Mesodermal cell (in vitro differentiated cells): ENCODE measurements around the gene PLD3.

Experiments
- H3K27ac ChIP-seq: 2 replicates; pipeline ENCODE4 v1.7.0; 2013; ENCODE audit warnings: mild to moderate bottlenecking, low read depth, low read length, moderate library complexity; ENCODE audit not compliant: severe bottlenecking
- H3K36me3 ChIP-seq: 2 replicates; pipeline ENCODE4 v1.7.1; 2013; ENCODE audit warnings: mild to moderate bottlenecking, low read length, moderate library complexity; ENCODE audit not compliant: control insufficient read depth, insufficient read depth
- H3K4me1 ChIP-seq: one replicate; pipeline ENCODE4 v1.7.1; 2013; ENCODE audit warnings: mild to moderate bottlenecking, low read length; ENCODE audit not compliant: insufficient read depth, control insufficient read depth, poor library complexity, severe bottlenecking
- H3K4me3 ChIP-seq: 2 replicates; pipeline ENCODE4 v1.7.0; 2013; ENCODE audit warnings: low read length, control low read depth, mild to moderate bottlenecking; ENCODE audit not compliant: insufficient read depth, poor library complexity, severe bottlenecking; ENCODE audit errors: extremely low read depth
- H3K9me3 ChIP-seq: 2 replicates; pipeline ENCODE4 v1.7.1; 2013; ENCODE audit warnings: mild to moderate bottlenecking, low read length, moderate library complexity; ENCODE audit not compliant: control insufficient read depth
- WGBS, 2 experiments: methylation state at CpG; one replicate each; pipeline ENCODE4 v1.1.5; 2013; ENCODE audit warnings: missing lambda C conversion rate in 2 of 2; ENCODE audit not compliant: insufficient coverage in 2 of 2; 5-methylcytosine and 5-hydroxymethylcytosine counted together

Gene PLD3

GRCh38 chr19:40315812-40316470, 32.6 kb upstream of the PLD3 start:
- H3K4me3 ChIP-seq = no peak overlapping the region
- H3K27ac ChIP-seq = no peak overlapping the region
- no peaks in the 10 kb centered on the region for H3K9me3 ChIP-seq
- no peaks in the 10 kb centered on the region for H3K4me1 ChIP-seq
- H3K36me3 ChIP-seq = peaks cover 30% of the 10 kb centered on the region
- 91% methylated on average over 4 of the region's 5 CpGs for WGBS, 2 experiments

GRCh38 chr19:40317338-40317737, 31.2 kb upstream of the PLD3 start:
- Histone ChIP-seq H3K27ac (no peak overlapping the region), H3K4me3 (no peak overlapping the region), H3K4me1 (no peaks in the 10 kb centered on the region), H3K9me3 (no peaks in the 10 kb centered on the region), H3K36me3 (peaks cover 44% of the 10 kb centered on the region)
- WGBS, 2 experiments = 90 to 95% methylated on average over 7 of the region's 7 CpGs

- Histone ChIP-seq H3K4me3 (no peak overlapping the region), H3K4me1 (no peaks in the 10 kb centered on the region), H3K27ac (no peak overlapping the region), H3K9me3 (no peaks in the 10 kb centered on the region), H3K36me3 (peaks cover 74% of the 10 kb centered on the region)
- WGBS, 2 experiments = 89 to 97% methylated on average over 4 to 7 of the region's 7 CpGs
Observed at GRCh38 chr19:40320558-40320935, 27.9 kb upstream of the PLD3 start.

- Histone ChIP-seq H3K4me1 (no peaks in the 10 kb centered on the region), H3K27ac (no peak overlapping the region), H3K36me3 (peaks cover 77% of the 10 kb centered on the region), H3K9me3 (no peaks in the 10 kb centered on the region), H3K4me3 (no peak overlapping the region)
- WGBS, 2 experiments = 97 to 98% methylated on average over 10 to 16 of the region's 18 CpGs
Observed at GRCh38 chr19:40321076-40321475, 27.4 kb upstream of the PLD3 start.

GRCh38 chr19:40321566-40322270, 26.8 kb upstream of the PLD3 start:
- H3K4me1 ChIP-seq = no peaks in the 10 kb centered on the region
- peaks cover 83% of the 10 kb centered on the region for H3K36me3 ChIP-seq

GRCh38 chr19:40322271-40322610, 26.3 kb upstream of the PLD3 start:
- Histone ChIP-seq H3K4me3 (no peak overlapping the region), H3K4me1 (no peaks in the 10 kb centered on the region), H3K36me3 (peaks cover 80% of the 10 kb centered on the region), H3K9me3 (no peaks in the 10 kb centered on the region), H3K27ac (no peak overlapping the region)
- 93 to 98% methylated on average over 6 of the region's 7 CpGs for WGBS, 2 experiments

More at GRCh38 chr19:40321566-40322270, 26.8 kb upstream of the PLD3 start:
- H3K27ac ChIP-seq = no peak overlapping the region
- H3K4me3 ChIP-seq = no peak overlapping the region
- 96 to 98% methylated on average over 26 to 27 of the region's 27 CpGs for whole genome bisulfite sequencing, 2 experiments
- no peaks in the 10 kb centered on the region for H3K9me3 ChIP-seq

- no peaks in the 10 kb centered on the region for H3K4me1 ChIP-seq
- no peak overlapping the region for H3K4me3 ChIP-seq
- H3K9me3 ChIP-seq = no peaks in the 10 kb centered on the region
- no peak overlapping the region for H3K27ac ChIP-seq
- H3K36me3 ChIP-seq = peaks cover 86% of the 10 kb centered on the region
- WGBS, 2 experiments = 95 to 96% methylated on average over 14 to 15 of the region's 15 CpGs
Observed at GRCh38 chr19:40322951-40323615, 25.4 kb upstream of the PLD3 start.

- Histone ChIP-seq H3K4me3 (no peak overlapping the region), H3K9me3 (no peaks in the 10 kb centered on the region), H3K36me3 (peaks cover 86% of the 10 kb centered on the region), H3K27ac (no peak overlapping the region), H3K4me1 (no peaks in the 10 kb centered on the region)
- 90 to 100% methylated on average over 3 to 5 of the region's 13 CpGs for WGBS, 2 experiments
Observed at GRCh38 chr19:40323705-40324104, 24.8 kb upstream of the PLD3 start.

GRCh38 chr19:40326201-40326600, 22.3 kb upstream of the PLD3 start:
- Histone ChIP-seq H3K27ac (no peak overlapping the region), H3K9me3 (no peaks in the 10 kb centered on the region), H3K36me3 (peaks cover 81% of the 10 kb centered on the region), H3K4me1 (no peaks in the 10 kb centered on the region), H3K4me3 (no peak overlapping the region)
- WGBS, 2 experiments = 92 to 94% methylated on average over 11 to 13 of the region's 14 CpGs

GRCh38 chr19:40331052-40331451, 17.4 kb upstream of the PLD3 start:
- Histone ChIP-seq H3K27ac (no peak overlapping the region), H3K4me3 (no peak overlapping the region), H3K4me1 (no peaks in the 10 kb centered on the region), H3K36me3 (peaks cover 69% of the 10 kb centered on the region), H3K9me3 (no peaks in the 10 kb centered on the region)
- WGBS, 2 experiments = 96 to 98% methylated on average over 5 of the region's 5 CpGs

GRCh38 chr19:40332669-40333068, 15.8 kb upstream of the PLD3 start:
- Histone ChIP-seq H3K9me3 (no peaks in the 10 kb centered on the region), H3K27ac (no peak overlapping the region), H3K36me3 (peaks cover 65% of the 10 kb centered on the region), H3K4me3 (no peak overlapping the region), H3K4me1 (no peaks in the 10 kb centered on the region)
- WGBS, 2 experiments = 92 to 98% methylated on average over 6 of the region's 6 CpGs
